ENCODE results near the gene INAFM1.
A peak's percentile ranks its signal among the peaks of the same experiment; 100 is the strongest.

Gene INAFM1

GRCh38 chr19:47264629-47265028, 10.1 kb upstream of the INAFM1 start:
- no peak for TF ChIP-seq CTCF (IDR thresholded peaks at IDR 0.05)
- Histone ChIP-seq H3K4me3 (ENCODE audit: low read depth, low read length) (no peak overlapping the region), H3K27ac (no peak overlapping the region), H3K9ac (no peak overlapping the region), H3K4me2 (ENCODE audit: low read length) (no peak overlapping the region), H3K79me2 (peaks cover 2% of the 10 kb centered on the region), H3K27me3 (ENCODE audit: control insufficient read depth, insufficient read depth, low read length) (no peaks in the 10 kb centered on the region), H3K36me3 (ENCODE audit: control insufficient read depth, insufficient read depth, low read length) (no peaks in the 10 kb centered on the region), H3K9me3 (ENCODE audit: control insufficient read depth, low read length) (no peaks in the 10 kb centered on the region), H3K4me1 (no peaks in the 10 kb centered on the region), H2AFZ (no peak overlapping the region)

GRCh38 chr19:47266401-47266941, 8.2 kb upstream of the INAFM1 start:
- H3K9me3 ChIP-seq (ENCODE audit: control insufficient read depth, low read length) = no peaks in the 10 kb centered on the region
- no peaks in the 10 kb centered on the region for H3K36me3 ChIP-seq (ENCODE audit: control insufficient read depth, insufficient read depth, low read length)
- no peak overlapping the region for H2AFZ ChIP-seq
- no peak overlapping the region for H3K4me3 ChIP-seq (ENCODE audit: low read depth, low read length)
- no peak overlapping the region for H3K27ac ChIP-seq
- no peak overlapping the region for H3K9ac ChIP-seq
- no peaks in the 10 kb centered on the region for H3K4me1 ChIP-seq
- H3K4me2 ChIP-seq (ENCODE audit: low read length) = no peak overlapping the region
- TF ChIP-seq CTCF (IDR thresholded peaks at IDR 0.05) = no peak
- H3K79me2 ChIP-seq = no peaks in the 10 kb centered on the region
- H3K27me3 ChIP-seq (ENCODE audit: control insufficient read depth, insufficient read depth, low read length) = no peaks in the 10 kb centered on the region

GRCh38 chr19:47267350-47267759, 7.3 kb upstream of the INAFM1 start:
- Histone ChIP-seq H3K4me3 (ENCODE audit: low read depth, low read length) (peak overlapping the region; percentile 9), H3K79me2 (no peaks in the 10 kb centered on the region), H3K36me3 (ENCODE audit: control insufficient read depth, insufficient read depth, low read length) (no peaks in the 10 kb centered on the region), H3K9me3 (ENCODE audit: control insufficient read depth, low read length) (no peaks in the 10 kb centered on the region), H3K27me3 (ENCODE audit: control insufficient read depth, insufficient read depth, low read length) (no peaks in the 10 kb centered on the region), H2AFZ (no peak overlapping the region), H3K4me1 (no peaks in the 10 kb centered on the region), H3K9ac (no peak overlapping the region), H3K27ac (no peak overlapping the region), H3K4me2 (ENCODE audit: low read length) (peak overlapping the region; percentile 9)
- TF ChIP-seq CTCF (IDR thresholded peaks at IDR 0.05) = no peak

GRCh38 chr19:47268028-47268427, 6.7 kb upstream of the INAFM1 start:
- Histone ChIP-seq H3K9me3 (ENCODE audit: control insufficient read depth, low read length) (no peaks in the 10 kb centered on the region), H3K79me2 (no peaks in the 10 kb centered on the region), H2AFZ (no peak overlapping the region), H3K4me2 (ENCODE audit: low read length) (no peak overlapping the region), H3K27ac (no peak overlapping the region), H3K27me3 (ENCODE audit: control insufficient read depth, insufficient read depth, low read length) (no peaks in the 10 kb centered on the region), H3K9ac (no peak overlapping the region), H3K36me3 (ENCODE audit: control insufficient read depth, insufficient read depth, low read length) (no peaks in the 10 kb centered on the region), H3K4me1 (no peaks in the 10 kb centered on the region), H3K4me3 (ENCODE audit: low read depth, low read length) (no peak overlapping the region)
- no peak for TF ChIP-seq CTCF (IDR thresholded peaks at IDR 0.05)

GRCh38 chr19:47269596-47269995, 5.1 kb upstream of the INAFM1 start:
- Histone ChIP-seq H3K4me1 (no peaks in the 10 kb centered on the region), H3K9ac (no peak overlapping the region), H3K27me3 (ENCODE audit: control insufficient read depth, insufficient read depth, low read length) (no peaks in the 10 kb centered on the region), H2AFZ (no peak overlapping the region), H3K36me3 (ENCODE audit: control insufficient read depth, insufficient read depth, low read length) (no peaks in the 10 kb centered on the region), H3K79me2 (no peaks in the 10 kb centered on the region), H3K27ac (no peak overlapping the region), H3K4me3 (ENCODE audit: low read depth, low read length) (no peak overlapping the region), H3K9me3 (ENCODE audit: control insufficient read depth, low read length) (no peaks in the 10 kb centered on the region), H3K4me2 (ENCODE audit: low read length) (no peak overlapping the region)
- TF ChIP-seq CTCF (IDR thresholded peaks at IDR 0.05) = no peak
